BE2C (cell line): ENCODE results near the gene LILRA6.
"Not testable (repeated sequence)": the region's sequence is repeated elsewhere in the genome, so short reads cannot be mapped to it uniquely, and the experiment has no call there.

Experiments used
- DNase-seq: peaks from one replicate; pipeline ENCODE4 v3.0.0-alpha.2; 2020
- H3K27me3 ChIP-seq: fragments of 250-450 bp; sonication (Bioruptor Pico); 2 replicates; pipeline ENCODE4 v1.5.1; 2020; ENCODE audit warnings: mild to moderate bottlenecking
- H3K36me3 ChIP-seq: fragments of 250-450 bp; sonication (Bioruptor Pico); 2 replicates; pipeline ENCODE4 v1.5.1; 2020; ENCODE audit warnings: mild to moderate bottlenecking
- H3K4me1 ChIP-seq: fragments of 250-450 bp; sonication (Bioruptor Pico); 2 replicates; pipeline ENCODE4 v1.5.1; 2020
- H3K4me3 ChIP-seq: 2 replicates; pipeline ENCODE4 v1.5.1; 2011; ENCODE audit warnings: low read depth, low read length
- H3K9me3 ChIP-seq: fragments of 250-450 bp; sonication (Bioruptor Pico); 2 replicates; pipeline ENCODE4 v1.5.1; 2020
- CTCF ChIP-seq: IDR thresholded peaks from 2 replicates; pipeline ENCODE4 v1.5.1; 2012; ENCODE audit warnings: mild to moderate bottlenecking, low read depth, low read length

Gene LILRA6

GRCh38 chr19:54218960-54219661 is 23.5 kb downstream of the LILRA6 start:
- TF ChIP-seq CTCF = no peak
- Histone ChIP-seq H3K4me3 (no peak overlapping the region), H3K27me3 (peaks cover 28% of the 10 kb centered on the region), H3K36me3 (peaks cover 23% of the 10 kb centered on the region), H3K9me3 (no peaks in the 10 kb centered on the region), H3K4me1 (no peaks in the 10 kb centered on the region)
- DNase-seq = no peak

GRCh38 chr19:54218259-54218658 is 24.3 kb downstream of the LILRA6 start:
- Histone ChIP-seq H3K9me3 (no peaks in the 10 kb centered on the region), H3K27me3 (peaks cover 20% of the 10 kb centered on the region), H3K4me3 (no peak overlapping the region), H3K4me1 (no peaks in the 10 kb centered on the region), H3K36me3 (peaks cover 24% of the 10 kb centered on the region)
- TF ChIP-seq CTCF = no peak
- DNase-seq = no peak

GRCh38 chr19:54217517-54218247 is 24.9 kb downstream of the LILRA6 start:
- H3K9me3 ChIP-seq, DNase-seq, H3K4me3 ChIP-seq, H3K4me1 ChIP-seq: not testable (repeated sequence)
- Histone ChIP-seq H3K27me3 (peaks cover 14% of the 10 kb centered on the region), H3K36me3 (peaks cover 30% of the 10 kb centered on the region)

- H3K4me1 ChIP-seq = no peaks in the 10 kb centered on the region
- peaks cover 33% of the 10 kb centered on the region for H3K36me3 ChIP-seq
- H3K4me3 ChIP-seq = no peak overlapping the region
- TF ChIP-seq CTCF = no peak
- DNase-seq = no peak
- H3K27me3 ChIP-seq = peaks cover 6% of the 10 kb centered on the region
- H3K9me3 ChIP-seq = no peaks in the 10 kb centered on the region
These were observed 25.7 kb downstream of the LILRA6 start for GRCh38 chr19:54216869-54217268.

GRCh38 chr19:54214734-54215133 is 27.9 kb downstream of the LILRA6 start:
- peaks cover 48% of the 10 kb centered on the region for H3K36me3 ChIP-seq
- H3K9me3 ChIP-seq, DNase-seq, H3K4me1 ChIP-seq, H3K4me3 ChIP-seq, H3K27me3 ChIP-seq: not testable (repeated sequence)

GRCh38 chr19:54214217-54214616 is 28.4 kb downstream of the LILRA6 start:
- Histone ChIP-seq H3K4me1 (peaks cover 12% of the 10 kb centered on the region), H3K36me3 (peaks cover 51% of the 10 kb centered on the region)
- H3K27me3 ChIP-seq, H3K4me3 ChIP-seq, DNase-seq, H3K9me3 ChIP-seq: not testable (repeated sequence)

GRCh38 chr19:54211235-54211634 is 31.4 kb downstream of the LILRA6 start:
- Histone ChIP-seq H3K27me3 (no peaks in the 10 kb centered on the region), H3K4me3 (no peak overlapping the region), H3K9me3 (no peaks in the 10 kb centered on the region; the same call in 1 of the 2 replicates), H3K36me3 (peaks cover 66% of the 10 kb centered on the region), H3K4me1 (peaks cover 32% of the 10 kb centered on the region)
- no peak for DNase-seq
- TF ChIP-seq CTCF = no peak
